Dendritic cell treated with granulocyte-macrophage colony-stimulating factor and Interleukin-4, amounts not matched to agents 40 ng/mL and 50 ng/mL, for 4 days (primary cell): ENCODE data around the gene OVOL2.
"Not testable (repeated sequence)": the region's sequence is repeated elsewhere in the genome, so short reads cannot be mapped to it uniquely, and the experiment has no call there.

Source experiments
- H3K27ac Mint-ChIP-seq: one replicate; pipeline ENCODE4 v1.8.0; 2022; ENCODE audit warnings: mild to moderate bottlenecking, mixed read lengths
- H3K27me3 Mint-ChIP-seq: one replicate; pipeline ENCODE4 v1.8.0; 2022; ENCODE audit warnings: mild to moderate bottlenecking, mixed read lengths
- H3K36me3 Mint-ChIP-seq: one replicate; pipeline ENCODE4 v1.8.0; 2022; ENCODE audit warnings: low read depth, mixed read lengths
- H3K4me1 Mint-ChIP-seq: one replicate; pipeline ENCODE4 v1.8.0; 2022; ENCODE audit warnings: low read depth, mixed read lengths
- H3K4me3 Mint-ChIP-seq: one replicate; pipeline ENCODE4 v1.8.0; 2022; ENCODE audit warnings: mild to moderate bottlenecking, moderate library complexity, mixed read lengths
- H3K9me3 Mint-ChIP-seq: one replicate; pipeline ENCODE4 v1.8.0; 2022; ENCODE audit warnings: mixed read lengths
- intact Hi-C: fragments of 100-400 bp; cut with micrococcal nuclease; formaldehyde crosslinking; loops from one replicate; pipeline ENCODE4 v1.15.0; 2022

Gene OVOL2

DNA sequence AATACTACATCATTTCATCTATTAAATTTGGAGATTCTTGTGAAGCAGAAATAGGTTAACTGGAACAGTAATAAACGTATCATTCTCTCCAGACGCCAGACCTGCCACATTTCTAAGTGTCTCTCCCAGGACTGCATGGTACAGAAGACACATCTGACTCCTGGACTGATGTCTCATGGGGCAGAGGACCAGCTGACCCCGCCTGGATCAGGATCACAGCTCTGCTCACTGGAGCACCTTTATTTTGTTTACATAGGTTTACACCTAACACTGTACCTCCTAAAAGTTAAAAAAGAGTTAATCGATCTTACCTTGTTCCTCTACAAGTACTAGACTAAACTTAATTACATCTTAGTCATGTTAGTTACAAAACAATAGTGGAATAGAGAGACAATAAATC lies 11.2 kb downstream of the OVOL2 start:
- intact Hi-C loops, result no loop called here
- no peak overlapping the region for H3K27ac Mint-ChIP-seq
- no peak overlapping the region for H3K4me3 Mint-ChIP-seq
- no peaks in the 10 kb centered on the region for H3K36me3 Mint-ChIP-seq
- peaks cover 19% of the 10 kb centered on the region for H3K27me3 Mint-ChIP-seq
- H3K4me1 Mint-ChIP-seq, result peaks cover 16% of the 10 kb centered on the region
- peaks cover 19% of the 10 kb centered on the region for H3K9me3 Mint-ChIP-seq

DNA sequence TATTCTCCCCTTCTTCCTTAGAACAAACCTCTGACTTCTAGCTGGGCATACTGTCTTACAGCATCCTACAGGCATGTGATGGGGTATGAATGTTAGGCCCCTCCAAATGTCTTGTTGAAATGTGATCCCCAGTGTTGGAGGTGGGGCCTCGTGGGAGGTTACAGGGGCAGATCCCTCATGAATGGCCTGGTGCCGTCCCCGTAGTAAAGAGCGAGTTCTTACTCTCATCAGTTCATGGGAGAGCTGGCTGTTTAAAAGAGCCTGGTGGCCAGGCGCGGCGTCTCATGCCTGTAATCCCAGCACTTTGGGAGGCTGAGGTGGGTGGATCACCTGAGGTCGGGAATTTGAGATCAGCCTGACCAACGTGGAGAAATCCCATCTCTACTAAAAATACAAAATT lies 15.5 kb downstream of the OVOL2 start:
- H3K36me3 Mint-ChIP-seq, result no peaks in the 10 kb centered on the region
- H3K27ac Mint-ChIP-seq, result no peak overlapping the region
- H3K4me3 Mint-ChIP-seq, result no peak overlapping the region
- peaks cover 19% of the 10 kb centered on the region for H3K9me3 Mint-ChIP-seq
- H3K4me1 Mint-ChIP-seq, result no peaks in the 10 kb centered on the region
- peaks cover 32% of the 10 kb centered on the region for H3K27me3 Mint-ChIP-seq
- intact Hi-C loops, result no loop called here

DNA sequence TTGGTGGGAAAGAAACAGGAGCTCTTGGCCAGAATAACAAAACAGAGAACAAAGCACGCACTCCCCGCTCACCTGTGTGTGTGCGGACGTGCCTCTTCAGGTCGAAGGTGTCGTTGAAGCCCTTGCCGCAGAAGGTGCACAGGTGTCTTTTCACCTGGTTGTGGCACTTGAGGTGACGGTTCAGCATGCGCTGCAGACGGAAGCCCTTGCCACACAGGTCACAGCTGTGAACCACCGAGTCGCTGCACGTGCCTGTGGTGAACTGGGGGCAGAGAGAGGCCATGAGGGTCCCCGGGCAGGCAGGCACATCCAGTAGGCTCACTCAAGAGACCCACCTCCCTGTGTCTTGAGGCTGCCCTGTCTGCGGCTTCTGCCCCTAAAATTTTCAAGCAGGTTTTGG lies 16.3 kb downstream of the OVOL2 start:
- Mint-ChIP-seq H3K4me1 (no peaks in the 10 kb centered on the region), H3K27me3 (peaks cover 30% of the 10 kb centered on the region), H3K27ac (no peak overlapping the region), H3K9me3 (peaks cover 19% of the 10 kb centered on the region), H3K36me3 (no peaks in the 10 kb centered on the region), H3K4me3 (no peak overlapping the region)
- intact Hi-C loops, result no loop called here

DNA sequence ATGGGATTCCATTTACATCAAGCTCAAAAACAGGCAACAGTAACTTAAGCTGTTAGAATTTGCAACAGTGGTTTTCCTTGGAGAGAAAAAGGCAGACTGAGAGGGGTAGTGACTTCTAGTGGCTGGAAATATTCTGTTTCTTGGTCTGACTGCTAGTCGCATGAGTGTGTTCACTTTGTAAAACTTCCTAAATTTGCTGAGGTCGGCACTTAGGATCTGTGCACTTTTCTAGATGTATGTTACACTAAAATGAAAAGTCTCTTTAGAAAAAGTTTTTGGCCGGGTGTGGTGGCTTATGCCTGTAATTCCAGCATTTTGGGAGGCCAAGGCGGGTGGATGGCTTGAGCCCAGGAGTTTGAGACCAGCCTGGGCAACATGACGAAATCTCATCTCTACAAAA lies 18.7 kb downstream of the OVOL2 start:
- intact Hi-C loops, result no loop called here
- Mint-ChIP-seq H3K36me3 (no peaks in the 10 kb centered on the region), H3K27me3 (peaks cover 21% of the 10 kb centered on the region), H3K4me1 (no peaks in the 10 kb centered on the region), H3K9me3 (peaks cover 18% of the 10 kb centered on the region), H3K4me3 (no peak overlapping the region), H3K27ac (no peak overlapping the region)

DNA sequence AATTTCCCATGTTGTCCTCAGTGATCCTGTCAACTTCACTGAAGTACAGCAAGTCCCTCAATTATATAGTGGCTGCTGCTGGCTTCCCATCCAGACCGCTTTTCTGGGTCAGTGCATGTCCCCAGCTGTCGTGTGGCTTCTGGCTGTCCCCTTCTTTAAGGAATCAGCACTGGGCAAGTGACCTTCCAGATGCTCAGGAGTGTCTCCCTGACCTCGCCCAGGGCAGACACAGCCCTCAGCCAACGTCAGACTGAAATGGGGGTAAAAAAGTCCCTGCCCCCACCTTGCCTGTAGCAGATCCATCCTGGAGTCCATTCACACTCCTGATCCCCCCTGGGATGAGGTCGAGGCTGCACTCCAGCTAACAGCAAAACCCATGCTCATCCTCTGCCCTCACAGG lies 23.7 kb downstream of the OVOL2 start:
- Mint-ChIP-seq H3K36me3 (no peaks in the 10 kb centered on the region), H3K27me3 (peaks cover 4% of the 10 kb centered on the region), H3K4me3 (no peak overlapping the region), H3K27ac (no peak overlapping the region), H3K9me3 (no peaks in the 10 kb centered on the region), H3K4me1 (no peaks in the 10 kb centered on the region)
- intact Hi-C loops, result no loop called here

DNA sequence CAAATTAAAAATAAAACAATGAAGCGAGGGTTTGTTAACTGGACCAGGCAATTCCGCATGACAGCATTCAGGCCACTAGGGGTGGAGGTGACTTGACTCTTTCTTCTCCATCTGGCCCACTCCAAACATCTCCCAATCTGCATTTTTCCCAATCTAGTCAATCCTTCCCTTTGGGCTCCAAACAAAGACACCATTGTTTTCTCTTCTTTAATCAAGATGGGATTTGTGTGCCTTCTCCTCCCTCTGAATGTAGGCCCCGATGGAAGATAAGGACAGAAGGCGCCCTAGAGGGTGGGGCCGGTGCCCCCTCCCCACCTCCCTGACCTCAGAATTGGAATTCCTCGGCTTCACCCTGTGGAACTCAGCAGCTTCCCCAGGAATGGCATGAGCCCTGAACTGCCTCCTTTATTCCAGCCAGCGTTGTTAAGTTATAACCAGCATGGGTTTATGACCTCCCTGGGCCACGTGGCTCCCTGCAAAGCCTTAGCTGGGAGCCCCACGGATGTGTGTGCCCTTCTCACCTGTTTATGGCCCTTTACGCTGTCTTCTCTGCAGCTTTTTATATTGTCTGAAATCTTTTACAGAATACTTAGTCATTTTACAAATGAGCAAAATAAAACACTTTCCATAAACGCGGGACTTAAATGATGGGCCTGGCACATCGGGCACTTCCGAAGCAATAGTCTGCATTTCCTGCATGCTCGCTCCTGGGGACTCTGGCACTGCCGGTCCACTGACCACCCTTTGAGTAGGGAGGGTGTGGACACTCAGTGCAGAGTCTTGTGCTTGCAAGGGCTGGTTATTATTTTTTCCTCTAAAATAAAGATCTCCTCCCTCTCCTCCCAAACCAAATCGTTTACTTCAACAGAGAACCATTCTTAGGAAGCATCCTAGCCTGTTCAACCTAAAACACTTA lies 24.5 kb downstream of the OVOL2 start:
- Mint-ChIP-seq H3K27me3 (peaks cover 4% of the 10 kb centered on the region), H3K4me3 (no peak overlapping the region), H3K4me1 (no peaks in the 10 kb centered on the region)

DNA sequence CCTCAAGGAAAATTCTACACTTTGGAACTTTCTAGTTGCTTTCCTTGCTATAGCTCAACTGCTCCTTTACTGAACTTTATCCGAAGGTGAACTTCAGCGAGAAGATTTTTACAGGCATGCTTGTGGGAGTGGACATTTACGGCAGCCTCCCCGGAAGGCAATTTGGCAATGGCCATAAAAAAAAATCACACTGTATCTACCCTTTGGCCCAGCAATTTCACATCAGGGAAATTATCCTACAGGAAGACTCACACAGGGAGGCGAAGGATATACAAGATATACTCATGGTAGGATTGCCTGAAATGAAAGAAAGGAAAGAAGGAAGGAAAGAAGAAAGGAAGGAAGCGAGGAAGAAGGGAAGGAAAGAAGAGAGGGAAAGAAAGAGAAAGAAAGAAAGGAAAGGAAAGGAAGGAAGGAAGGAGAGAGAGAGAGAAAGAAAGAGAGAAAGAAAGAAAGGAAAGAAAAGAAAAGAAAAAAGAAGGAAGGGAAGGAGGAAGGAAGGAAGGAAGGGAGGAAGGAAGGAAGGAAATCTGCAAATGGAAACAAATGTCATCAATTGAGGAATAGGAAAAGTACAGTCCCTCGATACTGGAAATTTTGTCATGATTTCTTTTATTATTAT lies 25.7 kb downstream of the OVOL2 start:
- H3K27ac Mint-ChIP-seq, result no peak overlapping the region
- no peaks in the 10 kb centered on the region for H3K36me3 Mint-ChIP-seq
- no peaks in the 10 kb centered on the region for H3K4me1 Mint-ChIP-seq
- H3K27me3 Mint-ChIP-seq, result peaks cover 1% of the 10 kb centered on the region
- no peaks in the 10 kb centered on the region for H3K9me3 Mint-ChIP-seq
- no peak overlapping the region for H3K4me3 Mint-ChIP-seq
- intact Hi-C loops, result no loop called here

More for the DNA sequence above, 24.5 kb downstream of the OVOL2 start:
- Mint-ChIP-seq H3K36me3 (no peaks in the 10 kb centered on the region), H3K27ac (no peak overlapping the region), H3K9me3 (no peaks in the 10 kb centered on the region)
- intact Hi-C loops, result no loop called here

DNA sequence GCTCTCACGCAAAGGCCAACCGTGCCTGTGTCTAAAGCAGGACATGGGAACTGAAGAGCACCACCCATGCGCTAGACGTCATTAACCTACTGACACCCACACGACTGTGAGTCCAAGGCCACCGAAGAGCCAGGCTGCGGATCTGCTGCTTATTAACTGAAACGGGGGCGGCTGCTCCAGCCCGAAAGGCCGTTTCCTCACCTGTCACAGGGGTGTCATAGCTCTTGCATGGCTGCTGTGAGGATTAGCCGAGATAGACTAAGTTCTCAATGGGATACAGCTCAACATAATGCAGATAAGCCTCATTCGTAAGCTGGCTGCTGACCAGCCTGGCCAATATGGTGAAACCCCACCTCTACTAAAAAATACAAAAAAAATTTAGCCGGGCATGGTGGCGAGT lies 26.7 kb downstream of the OVOL2 start:
- Mint-ChIP-seq H3K4me1 (no peaks in the 10 kb centered on the region), H3K4me3 (no peak overlapping the region), H3K36me3 (no peaks in the 10 kb centered on the region), H3K27ac (no peak overlapping the region), H3K27me3 (no peaks in the 10 kb centered on the region), H3K9me3 (no peaks in the 10 kb centered on the region)
- intact Hi-C loops, result no loop called here

DNA sequence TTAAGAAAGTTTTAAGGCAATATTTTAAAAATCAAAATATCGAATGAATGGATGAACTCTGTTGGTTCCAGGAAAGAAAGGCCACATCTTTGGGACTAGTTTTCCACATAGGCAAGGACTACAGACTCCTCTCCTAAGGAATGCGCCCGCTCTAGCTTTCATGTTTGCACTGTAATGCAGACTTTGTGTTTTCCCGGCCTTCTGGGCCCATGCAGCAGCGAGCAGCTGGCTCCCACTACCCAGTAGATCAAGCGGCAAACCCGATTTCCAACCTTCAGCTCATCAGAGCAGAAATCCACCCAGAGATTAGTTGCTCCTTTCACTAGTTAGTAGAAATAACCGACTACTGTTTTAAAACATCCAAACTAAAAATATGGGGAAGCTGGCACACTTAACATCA lies 27.7 kb downstream of the OVOL2 start:
- Mint-ChIP-seq H3K4me1 (no peaks in the 10 kb centered on the region), H3K36me3 (no peaks in the 10 kb centered on the region)
- intact Hi-C loops, result no loop called here

DNA sequence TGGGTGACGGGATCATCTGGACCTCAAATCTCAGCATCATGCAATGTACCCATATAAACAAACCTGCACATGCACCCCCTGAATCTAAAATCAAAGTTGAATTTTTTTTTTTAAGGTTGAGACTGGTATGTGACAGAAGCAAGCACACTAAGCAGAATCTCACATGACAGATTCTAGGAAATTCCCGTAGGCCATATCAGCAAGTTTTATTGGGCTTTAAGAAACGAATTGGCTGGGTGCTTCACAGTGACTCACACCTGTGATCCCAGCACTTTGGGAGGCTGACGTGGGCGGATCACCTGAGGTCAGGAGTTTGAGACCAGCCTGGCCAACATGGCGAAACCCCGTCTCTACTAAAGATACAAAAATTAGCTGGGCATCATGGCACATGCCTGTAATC lies 30.7 kb downstream of the OVOL2 start:
- H3K4me1 Mint-ChIP-seq, H3K4me3 Mint-ChIP-seq, intact Hi-C loops, H3K27me3 Mint-ChIP-seq, H3K9me3 Mint-ChIP-seq, H3K36me3 Mint-ChIP-seq, H3K27ac Mint-ChIP-seq: not testable (repeated sequence)

More for the DNA sequence above, 27.7 kb downstream of the OVOL2 start:
- Mint-ChIP-seq H3K4me3 (no peak overlapping the region), H3K27ac (no peak overlapping the region), H3K9me3 (no peaks in the 10 kb centered on the region), H3K27me3 (no peaks in the 10 kb centered on the region)

DNA sequence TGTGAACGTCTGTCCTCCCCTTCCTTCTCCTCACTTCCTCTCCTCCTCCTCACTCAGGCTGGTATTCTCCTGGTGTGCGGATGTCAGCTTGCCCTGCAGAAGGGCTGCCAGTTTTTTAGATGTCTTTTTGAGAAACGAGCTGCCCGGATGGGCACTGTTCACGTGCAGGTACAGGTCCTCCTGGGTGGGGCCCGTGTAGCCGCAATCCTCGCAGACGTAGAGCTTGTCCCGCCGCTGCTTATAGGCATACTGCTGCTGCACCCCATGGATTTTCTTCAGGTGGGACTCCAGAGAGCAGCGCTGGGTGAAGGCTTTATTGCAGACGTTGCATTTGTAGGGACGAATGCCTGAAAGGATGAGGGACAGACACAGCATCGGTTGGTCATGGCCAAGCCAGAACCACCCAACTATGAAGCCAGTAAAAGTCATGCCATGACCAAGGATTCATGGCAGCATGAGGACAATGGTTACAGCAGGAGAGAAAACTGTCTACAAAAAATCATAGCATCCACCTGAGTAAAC lies 33.0 kb downstream of the OVOL2 start:
- Mint-ChIP-seq H3K36me3 (no peaks in the 10 kb centered on the region), H3K9me3 (no peaks in the 10 kb centered on the region), H3K4me1 (no peaks in the 10 kb centered on the region), H3K27me3 (peaks cover 7% of the 10 kb centered on the region), H3K4me3 (no peak overlapping the region), H3K27ac (no peak overlapping the region)
- intact Hi-C loops, result no loop called here

DNA sequence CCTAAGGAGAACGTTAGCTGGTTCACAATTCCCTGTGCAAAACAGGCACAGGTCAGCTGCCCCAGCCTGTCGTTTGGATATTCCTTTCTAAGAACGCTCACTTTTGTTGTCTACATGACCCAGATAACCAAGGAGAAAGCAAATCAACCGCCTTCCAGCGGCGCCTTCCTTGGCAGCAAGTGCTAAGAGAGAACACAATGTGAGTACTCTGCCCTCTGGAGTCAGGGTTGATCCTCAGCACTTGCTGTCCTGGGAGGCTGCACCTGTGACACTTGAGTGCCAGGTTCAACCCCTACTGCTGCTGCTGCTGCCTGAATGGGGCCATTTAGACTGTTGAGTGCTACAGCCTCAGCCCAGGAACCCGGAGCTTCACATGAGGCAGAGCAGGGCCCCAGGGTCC lies 36.8 kb downstream of the OVOL2 start:
- intact Hi-C loops, result no loop called here
- H3K4me1 Mint-ChIP-seq, result no peaks in the 10 kb centered on the region
- no peaks in the 10 kb centered on the region for H3K9me3 Mint-ChIP-seq
- H3K27ac Mint-ChIP-seq, result no peak overlapping the region
- no peak overlapping the region for H3K4me3 Mint-ChIP-seq
- H3K27me3 Mint-ChIP-seq, result peaks cover 7% of the 10 kb centered on the region
- no peaks in the 10 kb centered on the region for H3K36me3 Mint-ChIP-seq

DNA sequence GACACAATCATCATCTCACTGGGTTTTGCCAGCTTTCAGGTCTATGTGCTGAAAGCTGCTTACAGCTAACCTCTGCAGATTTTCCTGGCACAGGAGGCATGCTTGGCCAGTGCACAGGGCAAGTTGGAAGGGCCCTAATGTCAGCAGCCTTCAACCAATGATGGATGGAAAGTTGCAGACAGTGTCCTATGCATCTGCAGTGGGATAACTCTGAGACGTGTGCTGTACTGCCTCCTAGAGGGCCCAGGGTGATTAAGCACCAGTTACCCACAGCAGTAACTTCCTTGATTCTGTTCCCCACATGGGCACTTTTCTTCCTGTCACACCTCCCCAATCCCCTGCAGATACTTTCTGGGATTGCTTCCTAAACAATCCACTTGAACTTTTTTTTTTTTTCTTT lies 38.6 kb downstream of the OVOL2 start:
- Mint-ChIP-seq H3K27ac (no peak overlapping the region), H3K27me3 (peaks cover 5% of the 10 kb centered on the region), H3K36me3 (no peaks in the 10 kb centered on the region), H3K4me3 (no peak overlapping the region), H3K4me1 (no peaks in the 10 kb centered on the region), H3K9me3 (no peaks in the 10 kb centered on the region)
- intact Hi-C loops, result no loop called here

DNA sequence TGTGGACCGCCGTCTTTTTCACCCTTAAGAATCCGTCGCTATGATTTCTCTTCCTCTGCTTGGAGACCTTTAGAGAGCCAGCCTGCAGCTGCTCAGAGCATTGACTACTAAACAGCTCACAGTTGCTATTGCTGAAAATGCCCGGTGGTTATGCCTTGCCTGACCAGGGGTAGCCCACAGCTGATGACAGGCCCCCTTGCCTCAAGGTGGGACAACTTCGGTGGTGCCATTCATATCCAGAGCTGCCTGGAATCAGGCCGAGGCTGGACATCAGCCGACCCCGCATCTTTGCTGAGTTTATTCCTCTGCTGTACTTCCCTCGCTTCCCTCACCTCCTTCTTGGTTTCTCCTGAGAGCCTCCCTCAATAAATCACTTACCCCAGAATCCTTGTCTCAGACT lies 39.6 kb downstream of the OVOL2 start:
- Mint-ChIP-seq H3K27ac (no peak overlapping the region), H3K27me3 (no peaks in the 10 kb centered on the region), H3K36me3 (no peaks in the 10 kb centered on the region), H3K9me3 (no peaks in the 10 kb centered on the region), H3K4me3 (no peak overlapping the region), H3K4me1 (no peaks in the 10 kb centered on the region)
- intact Hi-C loops, result no loop called here
